ENCODE measurements around the gene MRPL23. TPM values are rescaled to one million over a fixed set of nuclear protein-coding genes. Genes with fewer than 3 reads are reported as not detected.

Gene MRPL23
- total and polyA plus RNA-seq, 4 donors, result 34.8 to 250 (median 107) TPM

- TF ChIP-seq CTCF (IDR thresholded peaks at IDR 0.05; ENCODE audit: control extremely low read depth, extremely low read depth), result no peak
- H3K4me3 ChIP-seq, result no peak overlapping the region
- no peaks in the 10 kb centered on the region for H3K36me3 ChIP-seq (ENCODE audit: control insufficient read depth in 4 of 4, insufficient read depth in 4 of 4, low read length in 4 of 4)
- DNase-seq, result no peak
- no peak overlapping the region for H3K27ac ChIP-seq (ENCODE audit: low read depth in 1 of 2, low read length in 1 of 2)
- WGBS, 2 donors, result 41 to 87% methylated on average over 6 to 10 of the region's 23 CpGs
- H3K9ac ChIP-seq (ENCODE audit: insufficient read depth in 1 of 2, low read length in 2 of 2), result no peak overlapping the region
- H3K4me1 ChIP-seq (ENCODE audit: control insufficient read depth in 5 of 5, insufficient read depth in 5 of 5, low read length in 5 of 5), result no peaks in the 10 kb centered on the region
- no peaks in the 10 kb centered on the region for H3K27me3 ChIP-seq (ENCODE audit: control insufficient read depth in 3 of 3, insufficient read depth in 3 of 3, low read length in 2 of 3)
- H3K9me3 ChIP-seq (ENCODE audit: control insufficient read depth in 4 of 4, insufficient read depth in 3 of 4, low read length in 3 of 4), result no peaks in the 10 kb centered on the region
- ATAC-seq (ENCODE audit: insufficient read depth, low FRiP score), result no peak
Measured at GRCh38 chr11:1953489-1954266, 6.5 kb downstream of the MRPL23 start.

- TF ChIP-seq CTCF (IDR thresholded peaks at IDR 0.05; ENCODE audit: control extremely low read depth, extremely low read depth), result no peak
- no peak overlapping the region for H3K27ac ChIP-seq (ENCODE audit: low read depth in 1 of 2, low read length in 1 of 2)
Measured at GRCh38 chr11:1958367-1958766, 11.2 kb downstream of the MRPL23 start.

GRCh38 chr11:1959786-1960185, 12.7 kb downstream of the MRPL23 start:
- H3K36me3 ChIP-seq (ENCODE audit: control insufficient read depth in 4 of 4, insufficient read depth in 4 of 4, low read length in 4 of 4), result no peaks in the 10 kb centered on the region
- no peak for DNase-seq
- no peak for TF ChIP-seq CTCF (IDR thresholded peaks at IDR 0.05; ENCODE audit: control extremely low read depth, extremely low read depth)
- H3K27me3 ChIP-seq (ENCODE audit: control insufficient read depth in 3 of 3, insufficient read depth in 3 of 3, low read length in 2 of 3), result no peaks in the 10 kb centered on the region
- no peak overlapping the region for H3K4me3 ChIP-seq
- ATAC-seq (ENCODE audit: insufficient read depth, low FRiP score), result no peak
- H3K9me3 ChIP-seq (ENCODE audit: control insufficient read depth in 4 of 4, insufficient read depth in 3 of 4, low read length in 3 of 4), result no peaks in the 10 kb centered on the region
- no peaks in the 10 kb centered on the region for H3K4me1 ChIP-seq (ENCODE audit: control insufficient read depth in 5 of 5, insufficient read depth in 5 of 5, low read length in 5 of 5)
- WGBS, 2 donors, result 82% methylated on average over 5 of the region's 17 CpGs
- no peak overlapping the region for H3K9ac ChIP-seq (ENCODE audit: insufficient read depth in 1 of 2, low read length in 2 of 2)
- no peak overlapping the region for H3K27ac ChIP-seq (ENCODE audit: low read depth in 1 of 2, low read length in 1 of 2)

More at GRCh38 chr11:1958367-1958766, 11.2 kb downstream of the MRPL23 start:
- Histone ChIP-seq H3K9me3 (ENCODE audit: control insufficient read depth in 4 of 4, insufficient read depth in 3 of 4, low read length in 3 of 4) (no peaks in the 10 kb centered on the region), H3K36me3 (ENCODE audit: control insufficient read depth in 4 of 4, insufficient read depth in 4 of 4, low read length in 4 of 4) (no peaks in the 10 kb centered on the region), H3K9ac (ENCODE audit: insufficient read depth in 1 of 2, low read length in 2 of 2) (no peak overlapping the region), H3K4me3 (no peak overlapping the region), H3K27me3 (ENCODE audit: control insufficient read depth in 3 of 3, insufficient read depth in 3 of 3, low read length in 2 of 3) (no peaks in the 10 kb centered on the region), H3K4me1 (ENCODE audit: control insufficient read depth in 5 of 5, insufficient read depth in 5 of 5, low read length in 5 of 5) (no peaks in the 10 kb centered on the region)
- no CpG with 5 or more reads among the region's 18 CpGs for WGBS, 2 donors
- DNase-seq (no peak), ATAC-seq (ENCODE audit: insufficient read depth, low FRiP score) (no peak)

All from lung (tissue), 12 donors.